ENCODE measurements around the gene DYNLT4. TPM values are rescaled to one million over a fixed set of nuclear protein-coding genes. Genes with fewer than 3 reads are reported as not detected.
"Not testable (repeated sequence)": the region's sequence is repeated elsewhere in the genome, so short reads cannot be mapped to it uniquely, and the experiment has no call there.

The DYNLT4 gene
- total RNA-seq, 1 donor = not detected

GRCh38 chr1:44802306-44803061 is 4.7 kb downstream of the DYNLT4 start:
- TF ChIP-seq CTCF (IDR thresholded peaks at IDR 0.05; ENCODE audit: insufficient read depth, low read depth, low read length) = no peak
- peak overlapping the region; percentile 61 for H3K4me3 ChIP-seq (ENCODE audit: low read depth, low read length)
- no peak for DNase-seq (ENCODE audit: low read depth)

GRCh38 chr1:44801491-44802305 is 5.5 kb downstream of the DYNLT4 start:
- H3K4me3 ChIP-seq (ENCODE audit: low read depth, low read length) = peak overlapping the region; percentile 61
- TF ChIP-seq CTCF (IDR thresholded peaks at IDR 0.05; ENCODE audit: insufficient read depth, low read depth, low read length) = no peak
- no peak for DNase-seq (ENCODE audit: low read depth)

- DNase-seq (ENCODE audit: low read depth) = peak; percentile 99
- peak; percentile 96 for TF ChIP-seq CTCF (IDR thresholded peaks at IDR 0.05; ENCODE audit: insufficient read depth, low read depth, low read length)
Observed at GRCh38 chr1:44799770-44800584, 7.2 kb downstream of the DYNLT4 start, which contains the start of gene PLK3. Gene PLK3 (plus strand): TSS chr1:44800377. CDS start chr1:44800464, 87 bp downstream.

GRCh38 chr1:44798481-44799365 is 8.4 kb downstream of the DYNLT4 start:
- TF ChIP-seq CTCF (IDR thresholded peaks at IDR 0.05; ENCODE audit: insufficient read depth, low read depth, low read length) = peak; percentile 2
- DNase-seq (ENCODE audit: low read depth) = no peak
- no peak overlapping the region for H3K4me3 ChIP-seq (ENCODE audit: low read depth, low read length)

More at GRCh38 chr1:44799770-44800584, 7.2 kb downstream of the DYNLT4 start, which contains the start of gene PLK3:
- peak within 1 kb of the TSS; percentile 86 for H3K4me3 ChIP-seq (ENCODE audit: low read depth, low read length)

GRCh38 chr1:44797886-44798285 is 9.3 kb downstream of the DYNLT4 start:
- H3K4me3 ChIP-seq (ENCODE audit: low read depth, low read length); DNase-seq (ENCODE audit: low read depth): not testable (repeated sequence)

GRCh38 chr1:44792736-44793502 is 14.2 kb downstream of the DYNLT4 start:
- H3K4me3 ChIP-seq (ENCODE audit: low read depth, low read length) = no peak overlapping the region
- no peak for DNase-seq (ENCODE audit: low read depth)
- TF ChIP-seq CTCF (IDR thresholded peaks at IDR 0.05; ENCODE audit: insufficient read depth, low read depth, low read length) = no peak

Measured in fibroblast of villous mesenchyme (primary cell).